ENCODE results near the gene RGL3.

GRCh38 chr19:11423791-11424181 lies 4.7 kb upstream of the RGL3 start:
- no peak for TF ChIP-seq YY1 (IDR thresholded peaks at IDR 0.05; ENCODE audit: insufficient read depth, insufficient read length)
- no peak for TF ChIP-seq ZNF274 (IDR thresholded peaks at IDR 0.05; ENCODE audit: low read depth, low read length)
- TF ChIP-seq SUZ12 (IDR thresholded peaks at IDR 0.05; ENCODE audit: extremely low read depth, insufficient read depth, insufficient read length) = no peak

All from NT2/D1 (cell line).